UCSD-AML1 (cell line): ENCODE results near the gene OR10G8.

Experiments
- DNase-seq: peaks from one replicate; lab custom pipeline; 2025; ENCODE audit not compliant: unreplicated experiment; lab: John Stamatoyannopoulos, UW

Gene OR10G8

DNA sequence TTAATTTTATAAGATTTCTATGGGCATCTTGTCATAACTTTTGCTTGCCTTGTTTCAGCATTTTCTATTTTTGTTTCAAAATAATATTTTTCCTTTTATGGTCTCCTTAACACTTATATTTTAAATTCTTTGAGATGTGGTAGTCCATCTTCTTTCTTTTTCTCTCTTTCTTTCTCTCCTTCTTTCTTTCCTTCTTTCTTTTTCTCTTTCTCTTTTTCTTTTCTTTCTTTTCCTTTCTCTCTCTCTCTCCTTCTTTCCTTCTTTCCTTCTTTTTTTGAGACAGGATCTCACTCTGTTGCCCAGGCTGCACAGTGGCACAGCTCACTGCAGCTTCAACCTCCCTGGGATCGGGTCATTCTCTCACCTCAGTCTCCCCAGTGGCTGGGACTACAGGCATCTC lies 50.7 kb downstream of the OR10G8 start:
- DNase-seq, result no peak

DNA sequence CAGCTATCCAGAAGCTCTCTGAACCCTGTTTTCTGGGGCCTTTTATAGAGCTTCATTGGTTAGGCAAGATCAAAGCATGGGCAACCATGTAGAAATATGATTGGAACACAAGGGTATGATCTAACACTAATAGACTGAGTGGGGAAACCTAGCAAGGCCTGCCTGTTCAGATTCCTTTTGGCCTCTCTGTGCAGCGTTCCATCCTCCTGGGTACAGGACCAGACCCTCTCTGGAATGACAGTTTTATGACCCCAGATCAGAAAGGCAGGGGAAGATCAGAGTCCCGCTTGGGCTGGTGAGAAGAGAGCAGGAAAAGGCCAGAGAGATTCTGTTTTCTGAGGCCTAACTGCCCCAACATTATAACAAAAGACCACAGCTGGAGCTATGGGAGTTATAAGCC lies 52.0 kb downstream of the OR10G8 start:
- DNase-seq, result no peak

DNA sequence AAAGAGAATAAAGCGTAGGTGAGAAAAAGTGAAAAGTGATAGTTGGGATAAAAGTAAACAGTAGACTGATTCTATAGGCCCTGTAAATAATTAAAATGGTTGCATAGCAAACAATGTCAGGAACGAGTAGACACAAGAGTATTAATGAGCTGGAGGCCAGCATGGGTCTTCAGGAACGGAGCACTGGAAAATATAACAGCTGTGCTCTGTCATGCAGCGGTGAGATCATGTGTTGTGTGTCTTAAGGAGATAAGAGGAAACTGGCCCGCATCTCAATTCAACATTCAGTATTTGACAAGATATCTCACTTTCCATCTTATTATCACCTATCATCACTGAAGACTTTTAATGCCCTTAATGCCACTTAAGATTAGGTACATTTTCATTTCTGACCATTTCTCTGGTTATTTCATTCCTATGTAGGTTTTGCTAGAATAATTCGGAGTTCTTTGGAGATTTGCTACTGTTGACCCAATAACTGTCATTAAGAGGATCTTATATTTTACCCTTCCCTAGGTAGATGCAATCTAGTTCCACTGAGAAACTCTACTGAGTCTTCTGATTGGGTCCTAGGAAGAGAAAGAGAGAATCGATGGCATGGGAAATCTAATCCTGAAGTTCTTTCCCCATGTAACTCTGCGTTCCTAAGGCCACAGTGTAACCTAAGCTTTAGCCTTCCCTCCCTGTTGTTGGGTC lies 53.2 kb downstream of the OR10G8 start:
- DNase-seq, result no peak
